Trophoblast cell (in vitro differentiated cells and primary cell): Measurements from ENCODE around the gene AARS2.

Experiments used
- DNase-seq, 2 donors: peaks; one replicate each; pipeline ENCODE4 v3.0.0-alpha.2; 2016
- H2AFZ ChIP-seq: 2 replicates; pipeline ENCODE4 v1.6.1; 2013; ENCODE audit warnings: low read length, moderate library complexity, mild to moderate bottlenecking; ENCODE audit not compliant: insufficient read depth, poor library complexity
- H2AK5ac ChIP-seq: 2 replicates; pipeline ENCODE4 v1.6.1; 2013; ENCODE audit warnings: mild to moderate bottlenecking, low read length
- H2BK120ac ChIP-seq: 2 replicates; pipeline ENCODE4 v1.6.1; 2013; ENCODE audit warnings: low read length, mild to moderate bottlenecking, moderate library complexity; ENCODE audit not compliant: insufficient read depth, poor library complexity
- H2BK12ac ChIP-seq: 2 replicates; pipeline ENCODE4 v1.6.1; 2013; ENCODE audit warnings: mild to moderate bottlenecking, low read length, moderate library complexity
- H2BK5ac ChIP-seq: 2 replicates; pipeline ENCODE4 v1.6.1; 2013; ENCODE audit warnings: low read length, low read depth, moderate library complexity, mild to moderate bottlenecking; ENCODE audit not compliant: poor library complexity
- H3K14ac ChIP-seq: 2 replicates; pipeline ENCODE4 v1.6.1; 2013; ENCODE audit warnings: mild to moderate bottlenecking, low read length
- H3K18ac ChIP-seq: 2 replicates; pipeline ENCODE4 v1.6.1; 2013; ENCODE audit warnings: mild to moderate bottlenecking, low read length
- H3K23ac ChIP-seq: 2 replicates; pipeline ENCODE4 v1.6.1; 2013; ENCODE audit warnings: low read length
- H3K27ac ChIP-seq: 2 replicates; pipeline ENCODE4 v1.5.1; 2013; ENCODE audit warnings: low read depth, mild to moderate bottlenecking, inconsistent platforms, low read length, moderate library complexity
- H3K27me3 ChIP-seq: 2 replicates; pipeline ENCODE4 v1.6.1; 2013; ENCODE audit warnings: inconsistent platforms, mild to moderate bottlenecking, low read length, moderate library complexity; ENCODE audit not compliant: insufficient read depth
- H3K36me3 ChIP-seq, 2 experiments: 1 replicate in 1 of 2; 2 replicates in 1 of 2; pipeline ENCODE4 v1.6.1; 2013; ENCODE audit warnings: low read length in 2 of 2, mild to moderate bottlenecking in 2 of 2, moderate library complexity in 1 of 2; ENCODE audit not compliant: insufficient read depth in 2 of 2, control insufficient read depth in 1 of 2
- H3K4ac ChIP-seq: 2 replicates; pipeline ENCODE4 v1.6.1; 2013; ENCODE audit warnings: low read depth, mild to moderate bottlenecking, low read length, moderate library complexity
- H3K4me1 ChIP-seq, 2 experiments: 1 replicate in 1 of 2; 2 replicates in 1 of 2; pipeline ENCODE4 v1.6.1; 2013; ENCODE audit warnings: low read length in 2 of 2, mild to moderate bottlenecking in 2 of 2, moderate library complexity in 1 of 2; ENCODE audit not compliant: insufficient read depth in 2 of 2, control insufficient read depth in 1 of 2
- H3K4me2 ChIP-seq: 2 replicates; pipeline ENCODE4 v1.6.1; 2013; ENCODE audit warnings: inconsistent platforms, mild to moderate bottlenecking, low read length, moderate library complexity
- H3K4me3 ChIP-seq: 2 replicates; pipeline ENCODE4 v1.5.1; 2013; ENCODE audit warnings: mild to moderate bottlenecking, low read depth, low read length, inconsistent platforms
- H3K79me1 ChIP-seq: one replicate; pipeline ENCODE4 v1.6.1; 2013; ENCODE audit warnings: low read length
- H3K79me2 ChIP-seq: 2 replicates; pipeline ENCODE4 v1.6.1; 2013; ENCODE audit warnings: low read length, mild to moderate bottlenecking; ENCODE audit not compliant: control insufficient read depth, insufficient read depth, poor library complexity
- H3K9ac ChIP-seq: 2 replicates; pipeline ENCODE4 v1.6.1; 2013; ENCODE audit warnings: mild to moderate bottlenecking, low read length
- H3K9me3 ChIP-seq: 2 replicates; pipeline ENCODE4 v1.6.1; 2013; ENCODE audit warnings: low read depth, mild to moderate bottlenecking, control low read depth, inconsistent platforms, low read length; ENCODE audit not compliant: insufficient read depth
- H4K12ac ChIP-seq: 2 replicates; pipeline ENCODE4 v1.6.1; 2013; ENCODE audit warnings: low read depth, mild to moderate bottlenecking, low read length, moderate library complexity
- H4K8ac ChIP-seq: 2 replicates; pipeline ENCODE4 v1.6.1; 2013; ENCODE audit warnings: low read depth, mild to moderate bottlenecking, low read length, moderate library complexity
- H4K91ac ChIP-seq: one replicate; pipeline ENCODE4 v1.6.1; 2013; ENCODE audit warnings: low read depth, mild to moderate bottlenecking, low read length, moderate library complexity
- WGBS: extraction: QIAGEN DNeasy Blood & Tissue Kit; methylation state at CpG from one replicate; pipeline ENCODE4 v1.1.7; 2013; ENCODE audit warnings: missing lambda C conversion rate; ENCODE audit not compliant: insufficient read length, insufficient coverage; ENCODE audit errors: extremely low coverage; 5-methylcytosine and 5-hydroxymethylcytosine counted together

Gene AARS2

GRCh38 chr6:44292661-44293365, 20.3 kb downstream of the AARS2 start:
- Histone ChIP-seq H3K14ac (no peak overlapping the region), H3K23ac (no peak overlapping the region), H3K4me1 (peaks cover 4 to 6% of the 10 kb centered on the region in 2 experiments), H3K27me3 (peaks cover 23% of the 10 kb centered on the region), H3K4me3 (no peak overlapping the region), H4K8ac (no peak overlapping the region), H3K4me2 (no peak overlapping the region), H3K36me3 (no peaks in the 10 kb centered on the region), H3K4ac (no peak overlapping the region), H3K9me3 (no peaks in the 10 kb centered on the region), H2AK5ac (no peak overlapping the region), H3K79me2 (no peaks in the 10 kb centered on the region), H3K9ac (no peak overlapping the region), H2BK12ac (no peak overlapping the region), H3K18ac (no peak overlapping the region), H2BK120ac (no peak overlapping the region), H2AFZ (no peak overlapping the region), H3K79me1 (no peaks in the 10 kb centered on the region), H4K12ac (no peak overlapping the region), H4K91ac (no peak overlapping the region), H2BK5ac (no peak overlapping the region), H3K27ac (no peak overlapping the region)
- no CpG with 5 or more reads among the region's 4 CpGs for WGBS
- DNase-seq = no peak

- H2AK5ac ChIP-seq = no peak overlapping the region
- no peak overlapping the region for H3K23ac ChIP-seq
- H2BK12ac ChIP-seq = no peak overlapping the region
- H3K4me3 ChIP-seq = no peak overlapping the region
- no peak for DNase-seq
- H3K79me2 ChIP-seq = no peaks in the 10 kb centered on the region
- no peak overlapping the region for H4K8ac ChIP-seq
- H3K4me1 ChIP-seq = no peaks in the 10 kb centered on the region
- no peaks in the 10 kb centered on the region for H3K79me1 ChIP-seq
- H4K12ac ChIP-seq = no peak overlapping the region
- H3K14ac ChIP-seq = no peak overlapping the region
- H3K4me2 ChIP-seq = no peak overlapping the region
- no peaks in the 10 kb centered on the region for H3K9me3 ChIP-seq
- H3K36me3 ChIP-seq = no peaks in the 10 kb centered on the region
- no peak overlapping the region for H3K27ac ChIP-seq
- no peak overlapping the region for H3K9ac ChIP-seq
- no peak overlapping the region for H4K91ac ChIP-seq
- no peak overlapping the region for H3K4ac ChIP-seq
- WGBS = no CpG with 5 or more reads among the region's 4 CpGs
- no peak overlapping the region for H2AFZ ChIP-seq
- no peak overlapping the region for H2BK5ac ChIP-seq
- no peak overlapping the region for H3K18ac ChIP-seq
- no peak overlapping the region for H2BK120ac ChIP-seq
- H3K27me3 ChIP-seq = peaks cover 13% of the 10 kb centered on the region
These were observed 21.3 kb downstream of the AARS2 start for GRCh38 chr6:44291841-44292240.

DNA sequence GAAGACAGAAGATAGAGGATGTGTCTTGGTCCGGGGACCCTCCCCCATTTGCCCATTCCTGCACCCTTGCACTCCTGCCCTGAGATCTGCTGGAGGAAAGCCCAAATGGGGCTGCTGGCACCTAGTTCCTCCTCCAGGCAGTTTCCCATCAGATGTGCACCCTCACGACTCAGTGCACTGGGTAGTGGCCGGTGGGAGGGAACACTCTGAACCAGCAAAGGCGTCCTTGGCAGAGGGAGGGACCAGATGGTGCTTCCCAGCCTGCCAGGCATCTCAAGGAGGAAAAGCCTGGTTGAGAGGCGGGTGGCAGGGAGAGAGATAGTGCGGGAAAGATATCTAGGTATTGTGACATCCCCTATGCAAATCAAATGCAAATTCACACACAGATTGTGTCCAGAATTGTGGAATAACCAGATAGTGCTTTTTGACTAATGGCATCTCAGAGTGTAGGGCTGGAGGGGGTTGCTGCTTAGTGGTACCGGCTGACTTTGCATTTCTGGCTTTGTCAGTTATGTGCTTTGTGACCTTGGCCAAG, 23.4 kb downstream of the AARS2 start:
- no peak overlapping the region for H2AFZ ChIP-seq
- no peak overlapping the region for H3K4me2 ChIP-seq
- H3K36me3 ChIP-seq = no peaks in the 10 kb centered on the region
- no peak overlapping the region for H3K9ac ChIP-seq
- no peak overlapping the region for H2BK5ac ChIP-seq
- WGBS = no CpG with 5 or more reads among the region's 7 CpGs
- no peaks in the 10 kb centered on the region for H3K4me1 ChIP-seq
- H3K4me3 ChIP-seq = no peak overlapping the region
- H3K14ac ChIP-seq = no peak overlapping the region
- no peaks in the 10 kb centered on the region for H3K9me3 ChIP-seq
- H2AK5ac ChIP-seq = no peak overlapping the region
- H2BK12ac ChIP-seq = no peak overlapping the region
- no peaks in the 10 kb centered on the region for H3K27me3 ChIP-seq
- H4K8ac ChIP-seq = no peak overlapping the region
- no peak overlapping the region for H3K27ac ChIP-seq
- no peak overlapping the region for H3K23ac ChIP-seq
- no peak overlapping the region for H4K91ac ChIP-seq
- H3K79me2 ChIP-seq = no peaks in the 10 kb centered on the region
- H4K12ac ChIP-seq = no peak overlapping the region
- no peak for DNase-seq
- no peak overlapping the region for H2BK120ac ChIP-seq
- H3K4ac ChIP-seq = no peak overlapping the region
- H3K79me1 ChIP-seq = no peaks in the 10 kb centered on the region
- H3K18ac ChIP-seq = no peak overlapping the region

DNA sequence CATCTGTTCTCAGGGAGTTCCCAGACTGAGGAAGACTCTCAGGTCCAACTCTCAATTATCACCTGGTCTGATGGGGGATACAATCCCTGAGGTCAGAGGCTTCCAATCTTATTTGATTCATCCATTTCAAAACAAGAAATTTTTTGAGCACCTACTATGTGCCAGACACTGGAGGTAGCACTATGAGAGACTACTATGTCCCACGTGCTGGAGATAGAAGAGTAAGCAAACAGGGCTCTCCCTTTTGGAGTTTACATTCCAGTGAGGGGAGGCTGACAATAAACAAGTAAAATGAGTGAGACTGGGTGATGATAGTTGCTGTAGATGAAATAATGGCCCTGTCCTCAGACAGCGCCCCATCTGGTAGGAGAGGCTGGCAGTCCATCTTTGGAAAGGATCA, 26.4 kb downstream of the AARS2 start:
- Histone ChIP-seq H2AK5ac (no peak overlapping the region), H3K4me1 (no peaks in the 10 kb centered on the region), H4K91ac (no peak overlapping the region), H3K27ac (no peak overlapping the region), H4K12ac (no peak overlapping the region), H3K14ac (no peak overlapping the region), H4K8ac (no peak overlapping the region), H3K79me1 (no peaks in the 10 kb centered on the region), H3K18ac (no peak overlapping the region), H3K9ac (no peak overlapping the region), H3K79me2 (no peaks in the 10 kb centered on the region), H2AFZ (no peak overlapping the region), H3K27me3 (no peaks in the 10 kb centered on the region), H2BK120ac (no peak overlapping the region), H3K4me2 (no peak overlapping the region), H2BK5ac (no peak overlapping the region), H3K23ac (no peak overlapping the region), H3K4me3 (no peak overlapping the region), H3K36me3 (no peaks in the 10 kb centered on the region), H3K9me3 (peaks cover 7% of the 10 kb centered on the region), H3K4ac (no peak overlapping the region), H2BK12ac (no peak overlapping the region)
- WGBS = no CpG with 5 or more reads among the region's 2 CpGs
- DNase-seq = no peak
